Osteocyte (in vitro differentiated cells): ENCODE measurements around the gene CCDC196. TPM values are rescaled to one million over a fixed set of nuclear protein-coding genes. Genes with fewer than 3 reads are reported as not detected.

Experiments used
- DNase-seq: peaks from one replicate; pipeline ENCODE4 v3.0.0; 2021; ENCODE audit warnings: mixed read lengths; ENCODE audit not compliant: unreplicated experiment; ENCODE audit errors: extremely low spot score
- H3K27ac Mint-ChIP-seq: one replicate; pipeline ENCODE4 v1.8.0; 2021; ENCODE audit warnings: mild to moderate bottlenecking, mixed read lengths; ENCODE audit not compliant: unreplicated experiment
- H3K27me3 Mint-ChIP-seq: one replicate; pipeline ENCODE4 v1.8.0; 2021; ENCODE audit warnings: mixed read lengths; ENCODE audit not compliant: unreplicated experiment
- H3K36me3 Mint-ChIP-seq: one replicate; pipeline ENCODE4 v1.8.0; 2021; ENCODE audit warnings: mixed read lengths; ENCODE audit not compliant: unreplicated experiment
- H3K4me1 Mint-ChIP-seq: one replicate; pipeline ENCODE4 v1.8.0; 2021; ENCODE audit warnings: mixed read lengths; ENCODE audit not compliant: unreplicated experiment
- H3K4me3 Mint-ChIP-seq: one replicate; pipeline ENCODE4 v1.8.0; 2021; ENCODE audit warnings: mild to moderate bottlenecking, moderate library complexity, mixed read lengths; ENCODE audit not compliant: unreplicated experiment
- H3K9me3 Mint-ChIP-seq: one replicate; pipeline ENCODE4 v1.8.0; 2021; ENCODE audit warnings: mixed read lengths; ENCODE audit not compliant: unreplicated experiment
- CTCF ChIP-seq: fragments of 200-600 bp; sonication (generic); IDR thresholded peaks from 2 replicates; pipeline ENCODE4 v1.5.0; 2021; ENCODE audit warnings: antibody characterized with exemption, mild to moderate bottlenecking, moderate library complexity
- total RNA-seq: library from RNA; stranded (reverse); gene quantifications from 2 replicates; pipeline ENCODE4 v1.2.1, GENCODE V29; 2021

CCDC196 gene
- total RNA-seq, 1 donor from 2014 or later = not detected

GRCh38 chr14:66508547-66508845 lies 22.3 kb downstream of the CCDC196 start:
- H3K27me3 Mint-ChIP-seq = peaks cover 6% of the 10 kb centered on the region
- peak overlapping the region; percentile 95 for H3K27ac Mint-ChIP-seq

GRCh38 chr14:66508846-66509621 lies 22.9 kb downstream of the CCDC196 start:
- no peaks in the 10 kb centered on the region for H3K36me3 Mint-ChIP-seq
- TF ChIP-seq CTCF = no peak
- peak overlapping the region; percentile 72 for H3K27ac Mint-ChIP-seq
- H3K4me3 Mint-ChIP-seq = peak overlapping the region; percentile 92
- DNase-seq = peak; percentile 85
- H3K9me3 Mint-ChIP-seq = no peaks in the 10 kb centered on the region
- peaks cover 7% of the 10 kb centered on the region for H3K27me3 Mint-ChIP-seq
- peaks cover 16% of the 10 kb centered on the region for H3K4me1 Mint-ChIP-seq

More at GRCh38 chr14:66508547-66508845, 22.3 kb downstream of the CCDC196 start:
- H3K4me1 Mint-ChIP-seq = peaks cover 16% of the 10 kb centered on the region
- H3K9me3 Mint-ChIP-seq = no peaks in the 10 kb centered on the region
- H3K4me3 Mint-ChIP-seq = peak overlapping the region; percentile 92
- no peak for TF ChIP-seq CTCF
- H3K36me3 Mint-ChIP-seq = no peaks in the 10 kb centered on the region
- no peak for DNase-seq

GRCh38 chr14:66509874-66510273 lies 23.7 kb downstream of the CCDC196 start:
- H3K27me3 Mint-ChIP-seq = peaks cover 7% of the 10 kb centered on the region
- H3K36me3 Mint-ChIP-seq = no peaks in the 10 kb centered on the region
- no peak for DNase-seq
- H3K27ac Mint-ChIP-seq = no peak overlapping the region
- H3K9me3 Mint-ChIP-seq = no peaks in the 10 kb centered on the region
- peaks cover 16% of the 10 kb centered on the region for H3K4me1 Mint-ChIP-seq
- peak overlapping the region; percentile 92 for H3K4me3 Mint-ChIP-seq
- no peak for TF ChIP-seq CTCF

- H3K4me3 Mint-ChIP-seq = no peak overlapping the region
- no peak overlapping the region for H3K27ac Mint-ChIP-seq
- no peak for TF ChIP-seq CTCF
- H3K36me3 Mint-ChIP-seq = no peaks in the 10 kb centered on the region
- no peak for DNase-seq
- H3K4me1 Mint-ChIP-seq = peaks cover 13% of the 10 kb centered on the region
- H3K27me3 Mint-ChIP-seq = peaks cover 7% of the 10 kb centered on the region
- H3K9me3 Mint-ChIP-seq = no peaks in the 10 kb centered on the region
These were observed 25.7 kb downstream of the CCDC196 start for GRCh38 chr14:66511849-66512248.

- Mint-ChIP-seq H3K4me3 (no peak overlapping the region), H3K9me3 (peaks cover 7% of the 10 kb centered on the region), H3K4me1 (peaks cover 9% of the 10 kb centered on the region), H3K36me3 (no peaks in the 10 kb centered on the region), H3K27me3 (peaks cover 7% of the 10 kb centered on the region), H3K27ac (no peak overlapping the region)
- DNase-seq = no peak
- TF ChIP-seq CTCF = no peak
These were observed 28.0 kb downstream of the CCDC196 start for GRCh38 chr14:66514213-66514612.
